HG02852 (cell line): Measurements from ENCODE around the gene ISM1.
"Not testable (repeated sequence)": the region's sequence is repeated elsewhere in the genome, so short reads cannot be mapped to it uniquely, and the experiment has no call there.

Experiments
- ATAC-seq: cut with Tn5 transposase; IDR thresholded peaks from one replicate; pipeline ENCODE4 v1.9.1; 2021; ENCODE audit warnings: mild to moderate bottlenecking, moderate library complexity; ENCODE audit not compliant: unreplicated experiment

Gene ISM1

GRCh38 chr20:13221313-13221672 is 219 bp downstream of the ISM1 start:
- peak; percentile 23 for ATAC-seq

DNA sequence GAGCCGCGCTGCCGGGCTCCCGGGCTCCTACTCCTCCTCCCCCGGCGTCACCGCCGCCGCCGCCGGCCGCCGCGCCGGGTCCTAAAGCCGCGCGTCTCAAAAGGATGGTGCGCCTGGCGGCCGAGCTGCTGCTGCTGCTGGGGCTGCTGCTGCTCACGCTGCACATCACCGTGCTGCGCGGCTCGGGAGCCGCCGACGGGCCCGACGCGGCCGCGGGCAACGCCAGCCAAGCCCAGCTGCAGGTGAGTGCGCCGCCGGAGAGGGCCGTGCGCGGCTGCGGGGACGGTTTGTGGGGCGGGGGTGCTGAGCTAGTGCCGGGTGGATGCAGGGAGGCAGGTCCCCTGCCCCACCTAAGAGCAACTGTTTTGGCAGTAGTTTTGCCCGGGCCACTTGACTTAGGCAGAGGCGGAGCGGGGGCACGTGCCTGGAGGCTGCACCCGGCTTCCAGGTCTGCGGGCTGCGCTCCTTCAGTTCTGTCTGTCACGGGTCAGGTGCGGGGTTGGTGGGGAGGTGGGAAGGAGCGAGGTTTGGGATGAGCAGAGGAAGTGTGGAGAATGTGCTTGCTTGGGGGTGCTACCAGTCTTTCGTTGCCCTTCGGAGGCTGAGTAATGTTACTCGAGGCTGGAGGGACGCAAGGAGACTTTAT is 722 bp downstream of the ISM1 start:
- ATAC-seq: peak; percentile 94

GRCh38 chr20:13222319-13222716 is 1.2 kb downstream of the ISM1 start:
- ATAC-seq: no peak

- ATAC-seq: no peak
Measured at GRCh38 chr20:13223736-13224520, 2.9 kb downstream of the ISM1 start.

GRCh38 chr20:13226367-13226766 is 5.3 kb downstream of the ISM1 start:
- no peak for ATAC-seq

DNA sequence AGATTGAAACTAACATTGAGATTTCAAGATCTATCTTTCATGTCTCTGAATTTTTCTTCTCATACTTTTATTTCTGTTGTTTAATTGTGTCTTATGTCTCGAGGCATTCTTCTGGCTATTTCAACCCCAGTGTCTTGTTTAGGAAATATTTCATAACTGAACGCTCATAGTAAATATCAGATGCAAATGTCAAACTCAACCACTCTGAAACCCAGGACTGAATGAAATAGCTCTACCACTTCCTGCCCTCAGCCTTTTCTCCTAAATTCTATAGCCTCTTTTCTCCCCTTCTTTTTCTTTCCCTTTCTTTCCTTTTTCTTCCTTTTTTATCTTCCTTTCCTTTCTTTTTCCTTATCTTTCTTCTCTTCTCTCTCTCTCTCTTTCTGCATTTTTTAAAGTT is 7.7 kb downstream of the ISM1 start:
- ATAC-seq: no peak

DNA sequence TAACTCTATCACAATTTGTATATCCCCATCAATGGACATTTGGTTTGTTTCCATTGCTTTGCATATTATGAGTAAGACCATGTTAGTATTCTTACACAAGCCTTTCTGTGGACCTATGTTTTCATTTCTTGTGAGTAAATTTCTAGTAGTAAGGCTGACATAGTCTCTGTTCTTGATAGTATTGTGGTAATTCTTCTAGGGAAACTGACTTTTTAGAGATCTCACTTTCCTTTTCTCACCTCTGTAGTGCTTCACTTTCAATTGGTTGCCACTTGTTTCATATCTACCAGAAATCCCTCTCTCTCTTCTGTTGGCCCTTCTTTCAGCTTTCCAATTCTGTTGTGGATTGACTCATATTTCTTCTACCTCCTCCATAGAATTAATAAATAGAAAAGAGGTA is 8.5 kb downstream of the ISM1 start:
- ATAC-seq: peak; percentile 69

- ATAC-seq: no peak
Measured at GRCh38 chr20:13231031-13231752, 10.1 kb downstream of the ISM1 start.

GRCh38 chr20:13232999-13233398 is 11.9 kb downstream of the ISM1 start:
- ATAC-seq: no peak

GRCh38 chr20:13234961-13235360 is 13.9 kb downstream of the ISM1 start:
- ATAC-seq: no peak

DNA sequence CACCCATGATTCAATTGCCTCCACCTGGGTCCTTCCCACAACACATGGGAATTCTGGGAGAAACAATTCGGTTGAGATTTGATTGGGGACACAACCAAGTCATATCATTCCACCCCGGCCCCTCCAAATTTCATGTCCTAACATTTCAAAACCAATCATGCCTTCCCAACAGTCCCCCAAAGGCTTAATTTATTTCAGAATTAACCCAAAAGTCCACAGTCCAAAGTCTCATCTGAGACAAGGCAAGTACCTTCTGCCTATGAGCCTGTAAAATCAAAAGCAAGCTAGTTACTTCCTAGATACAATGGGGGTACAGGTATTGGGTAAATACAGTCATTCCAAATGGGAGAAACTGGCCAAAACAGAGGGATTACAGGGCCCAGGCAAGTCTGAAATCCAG is 15.3 kb downstream of the ISM1 start:
- ATAC-seq: not testable (repeated sequence)

DNA sequence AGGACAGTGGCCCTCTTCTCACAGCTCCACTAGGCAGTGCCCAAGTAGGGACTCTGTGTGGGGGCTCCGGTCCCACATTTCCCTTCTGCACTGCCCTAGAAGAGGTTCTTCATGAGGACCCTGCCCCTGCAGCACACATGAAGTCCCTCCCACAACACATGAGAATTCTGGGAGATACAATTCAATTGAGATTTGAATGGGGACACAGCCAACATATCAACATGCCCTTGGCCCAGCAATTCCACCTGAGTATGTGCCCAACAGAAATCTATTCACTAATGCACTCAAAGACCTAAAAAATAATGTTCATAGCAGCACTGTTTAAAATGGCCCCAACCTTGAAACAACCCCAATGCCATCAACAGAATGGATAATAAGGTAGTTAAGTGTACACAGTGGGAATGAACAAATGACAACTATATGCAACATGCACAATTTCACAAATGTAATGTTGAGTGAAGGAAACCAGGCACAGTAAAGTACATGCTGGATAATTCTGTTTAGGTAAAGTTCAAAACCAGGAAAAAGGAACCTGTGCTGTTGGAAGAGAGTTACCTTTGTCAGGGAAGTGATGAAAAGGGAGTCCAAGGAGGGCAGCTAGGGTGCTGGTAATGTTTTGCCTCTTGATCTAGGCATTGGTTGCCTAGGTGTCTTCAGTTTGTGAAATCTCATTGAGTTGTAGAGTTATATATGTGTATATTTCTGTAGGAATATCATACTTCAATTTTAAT is 16.1 kb downstream of the ISM1 start:
- no peak for ATAC-seq

DNA sequence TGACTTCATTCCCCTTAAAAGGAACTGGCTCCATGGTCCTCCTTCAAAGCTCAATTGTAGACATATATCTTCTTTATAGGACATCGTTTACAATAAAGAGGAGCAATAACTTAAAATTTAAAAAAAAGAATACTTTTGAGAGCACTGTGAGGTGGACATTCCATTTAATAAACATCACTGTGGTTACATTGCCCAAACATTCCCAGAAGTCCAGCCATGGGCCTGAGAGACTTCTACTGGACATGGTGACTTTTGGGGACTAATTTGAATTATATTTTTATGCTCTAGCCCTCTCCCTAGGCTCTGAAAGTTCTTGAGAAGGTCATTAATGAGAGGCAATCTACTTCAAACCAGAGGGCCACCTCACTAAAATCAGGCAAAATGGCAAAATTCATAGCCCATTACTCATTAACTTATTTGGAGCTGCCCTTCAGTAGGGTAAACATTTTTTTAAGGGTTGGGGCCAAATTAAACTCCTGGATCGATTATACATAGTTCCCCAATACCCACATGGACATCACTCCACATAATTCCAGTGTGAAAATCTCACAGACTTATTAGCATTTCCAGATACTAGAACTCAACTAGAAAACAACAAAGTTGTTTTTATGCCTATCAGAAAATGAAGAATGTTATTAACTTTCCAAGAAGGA is 17.1 kb downstream of the ISM1 start:
- no peak for ATAC-seq

DNA sequence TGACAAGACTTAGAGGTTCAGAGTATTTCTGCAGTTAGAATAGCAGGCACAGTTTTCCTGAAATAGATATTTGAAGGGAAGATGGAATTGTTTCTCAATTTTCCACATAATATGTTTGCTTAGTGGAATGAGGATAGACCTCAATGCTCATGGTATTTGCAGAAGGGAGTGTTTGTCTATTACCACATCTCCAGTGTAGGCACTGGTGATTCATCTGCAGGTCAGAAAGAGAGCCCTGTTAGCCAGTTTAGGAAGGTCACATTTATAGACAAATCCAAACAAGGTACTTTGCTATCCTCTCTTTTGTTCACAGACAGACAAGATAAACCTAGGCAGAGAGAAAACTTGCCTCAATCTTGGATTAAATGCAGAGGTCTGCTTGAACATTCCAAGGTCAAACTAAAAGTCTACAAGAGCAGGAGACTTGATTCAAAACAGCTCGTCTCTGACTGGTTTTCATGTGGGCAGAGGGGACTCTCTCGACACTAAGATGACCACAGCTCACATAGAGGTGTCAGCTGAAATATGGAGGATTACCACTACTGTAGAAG is 22.8 kb downstream of the ISM1 start:
- ATAC-seq: no peak

DNA sequence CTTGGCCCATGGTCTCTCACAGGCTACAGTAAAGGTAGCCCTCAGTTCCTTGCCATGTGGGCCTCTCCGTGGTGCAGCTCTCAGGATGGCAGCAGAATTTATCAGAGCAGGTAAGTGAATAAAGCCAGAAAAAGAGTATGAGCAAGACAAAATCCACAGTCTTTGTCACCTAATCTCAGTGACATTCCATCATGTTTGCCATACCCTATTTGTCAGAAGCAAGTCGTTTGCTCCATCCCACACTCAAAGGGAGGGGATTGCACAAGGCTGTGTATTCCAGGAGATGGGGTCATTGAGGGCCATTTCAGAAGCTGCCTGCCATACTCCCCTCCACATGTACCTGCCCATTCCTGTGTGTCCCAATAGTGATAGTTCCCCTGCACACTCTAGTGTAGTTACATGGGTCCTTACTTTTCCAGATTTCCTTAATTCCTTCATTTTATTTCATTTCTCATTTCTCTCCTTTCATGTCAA is 24.2 kb downstream of the ISM1 start:
- ATAC-seq: no peak

- no peak for ATAC-seq
Measured at GRCh38 chr20:13249118-13249797, 28.2 kb downstream of the ISM1 start.

GRCh38 chr20:13249798-13250170 is 28.7 kb downstream of the ISM1 start:
- no peak for ATAC-seq

DNA sequence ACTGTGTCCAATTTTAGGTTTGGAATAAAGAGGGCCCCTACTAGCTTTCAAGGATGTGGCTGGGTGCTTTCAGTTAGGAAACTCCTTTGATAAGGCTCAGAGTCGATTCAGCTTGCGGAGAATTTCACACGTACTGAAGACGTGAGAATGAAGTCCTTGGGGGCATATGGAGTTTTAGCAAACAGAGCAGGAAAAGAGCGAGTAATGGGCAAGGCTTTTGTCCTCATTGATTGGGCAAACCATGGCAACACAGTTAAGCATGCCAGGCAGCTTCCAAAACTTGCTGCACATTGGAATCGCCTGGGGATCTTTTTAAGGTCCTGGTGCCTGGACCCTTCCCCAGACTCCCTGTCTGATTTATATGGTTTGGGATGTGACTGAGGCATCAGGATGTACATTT is 29.2 kb downstream of the ISM1 start:
- no peak for ATAC-seq

GRCh38 chr20:13251106-13251903 is 30.2 kb downstream of the ISM1 start:
- no peak for ATAC-seq
